22Rv1 (cell line): Measurements from ENCODE around the gene WDR70.

Source experiments
- ZFX ChIP-seq: fragments of 450-650 bp; IDR thresholded peaks from 2 replicates; pipeline ENCODE4 v1.6.1; 2017; ENCODE audit warnings: antibody characterized with exemption, borderline replicate concordance
- TF ChIP-seq, protein P1 (sequence below): fragments of 450-650 bp; IDR thresholded peaks from 2 replicates; pipeline ENCODE4 v1.5.1; 2017; ENCODE audit warnings: mild to moderate bottlenecking

DNA sequence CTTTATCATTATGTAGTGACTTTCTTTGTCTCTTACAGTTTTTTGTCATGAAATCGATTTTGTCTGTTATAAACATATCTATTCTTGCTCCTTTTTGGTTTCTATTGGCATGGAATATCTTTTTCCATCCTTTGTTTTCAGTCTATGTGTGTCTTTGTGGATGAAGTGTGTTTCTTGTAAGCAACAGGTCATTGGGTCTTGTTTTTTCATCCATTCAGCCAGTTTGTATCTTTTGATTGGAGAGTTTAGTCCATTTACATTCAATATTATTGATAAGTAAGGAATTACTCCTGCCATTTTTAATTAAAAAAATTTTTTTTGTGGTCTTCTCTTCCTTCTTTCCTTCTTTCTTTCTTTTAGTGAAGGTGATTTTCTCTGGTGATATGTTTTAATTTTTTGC lies 266.6 kb downstream of the WDR70 start:
- TF ChIP-seq, protein P1, sequence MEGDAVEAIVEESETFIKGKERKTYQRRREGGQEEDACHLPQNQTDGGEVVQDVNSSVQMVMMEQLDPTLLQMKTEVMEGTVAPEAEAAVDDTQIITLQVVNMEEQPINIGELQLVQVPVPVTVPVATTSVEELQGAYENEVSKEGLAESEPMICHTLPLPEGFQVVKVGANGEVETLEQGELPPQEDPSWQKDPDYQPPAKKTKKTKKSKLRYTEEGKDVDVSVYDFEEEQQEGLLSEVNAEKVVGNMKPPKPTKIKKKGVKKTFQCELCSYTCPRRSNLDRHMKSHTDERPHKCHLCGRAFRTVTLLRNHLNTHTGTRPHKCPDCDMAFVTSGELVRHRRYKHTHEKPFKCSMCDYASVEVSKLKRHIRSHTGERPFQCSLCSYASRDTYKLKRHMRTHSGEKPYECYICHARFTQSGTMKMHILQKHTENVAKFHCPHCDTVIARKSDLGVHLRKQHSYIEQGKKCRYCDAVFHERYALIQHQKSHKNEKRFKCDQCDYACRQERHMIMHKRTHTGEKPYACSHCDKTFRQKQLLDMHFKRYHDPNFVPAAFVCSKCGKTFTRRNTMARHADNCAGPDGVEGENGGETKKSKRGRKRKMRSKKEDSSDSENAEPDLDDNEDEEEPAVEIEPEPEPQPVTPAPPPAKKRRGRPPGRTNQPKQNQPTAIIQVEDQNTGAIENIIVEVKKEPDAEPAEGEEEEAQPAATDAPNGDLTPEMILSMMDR, result no peak
- no peak for TF ChIP-seq ZFX
